Fibroblast of mammary gland (primary cell): ENCODE results near the gene RBBP8NL.

Experiments
- DNase-seq: peaks from one replicate; pipeline ENCODE4 v3.0.0-alpha.2; 2010; ENCODE audit warnings: low read depth
- H3K4me3 ChIP-seq: 2 replicates; pipeline ENCODE4 v1.5.1; 2011; ENCODE audit warnings: low read depth, mild to moderate bottlenecking, low read length, moderate library complexity; ENCODE audit not compliant: control insufficient read depth
- TF ChIP-seq, protein P1 (sequence below): conservative IDR thresholded peaks from 2 replicates; pipeline ENCODE4 v1.5.1; 2011; ENCODE audit warnings: low read depth, low read length, inconsistent platforms; ENCODE audit not compliant: control insufficient read depth, insufficient read depth

The RBBP8NL gene

DNA sequence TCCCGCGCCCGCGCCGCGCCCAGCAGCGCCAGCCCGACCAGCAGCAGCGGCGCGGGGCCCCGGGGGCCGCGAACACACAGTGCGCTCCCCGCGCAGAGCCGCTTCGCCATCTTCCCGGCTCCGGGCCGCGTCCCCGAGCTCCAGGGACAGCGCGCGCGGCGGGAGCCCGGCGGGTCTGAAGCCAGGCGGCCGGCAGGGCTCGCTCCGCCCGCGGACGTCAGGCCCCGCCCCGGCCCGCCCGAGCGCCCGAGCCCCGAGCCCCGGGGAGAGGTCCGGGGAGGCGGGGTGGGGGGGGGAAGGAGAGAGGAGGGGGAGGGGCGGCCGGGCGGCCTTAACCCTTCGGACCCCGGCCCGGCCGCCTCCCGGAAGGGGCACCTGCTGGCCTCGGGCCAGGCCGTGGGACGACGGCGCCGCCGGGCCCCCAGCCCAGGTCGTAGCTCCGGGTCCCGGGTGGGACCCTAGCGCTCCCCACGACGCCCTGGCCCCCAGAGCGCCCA lies 60.2 kb downstream of the RBBP8NL start, which contains the start of gene LAMA5:
Gene LAMA5 (minus strand): TSS at position 177 of the 497 bp plus-strand sequence. CDS start 67 bp downstream, at position 110.
- no peak for DNase-seq
- TF ChIP-seq, protein P1, sequence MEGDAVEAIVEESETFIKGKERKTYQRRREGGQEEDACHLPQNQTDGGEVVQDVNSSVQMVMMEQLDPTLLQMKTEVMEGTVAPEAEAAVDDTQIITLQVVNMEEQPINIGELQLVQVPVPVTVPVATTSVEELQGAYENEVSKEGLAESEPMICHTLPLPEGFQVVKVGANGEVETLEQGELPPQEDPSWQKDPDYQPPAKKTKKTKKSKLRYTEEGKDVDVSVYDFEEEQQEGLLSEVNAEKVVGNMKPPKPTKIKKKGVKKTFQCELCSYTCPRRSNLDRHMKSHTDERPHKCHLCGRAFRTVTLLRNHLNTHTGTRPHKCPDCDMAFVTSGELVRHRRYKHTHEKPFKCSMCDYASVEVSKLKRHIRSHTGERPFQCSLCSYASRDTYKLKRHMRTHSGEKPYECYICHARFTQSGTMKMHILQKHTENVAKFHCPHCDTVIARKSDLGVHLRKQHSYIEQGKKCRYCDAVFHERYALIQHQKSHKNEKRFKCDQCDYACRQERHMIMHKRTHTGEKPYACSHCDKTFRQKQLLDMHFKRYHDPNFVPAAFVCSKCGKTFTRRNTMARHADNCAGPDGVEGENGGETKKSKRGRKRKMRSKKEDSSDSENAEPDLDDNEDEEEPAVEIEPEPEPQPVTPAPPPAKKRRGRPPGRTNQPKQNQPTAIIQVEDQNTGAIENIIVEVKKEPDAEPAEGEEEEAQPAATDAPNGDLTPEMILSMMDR, result no peak
- peak within 1 kb of the TSS; percentile 37 for H3K4me3 ChIP-seq

DNA sequence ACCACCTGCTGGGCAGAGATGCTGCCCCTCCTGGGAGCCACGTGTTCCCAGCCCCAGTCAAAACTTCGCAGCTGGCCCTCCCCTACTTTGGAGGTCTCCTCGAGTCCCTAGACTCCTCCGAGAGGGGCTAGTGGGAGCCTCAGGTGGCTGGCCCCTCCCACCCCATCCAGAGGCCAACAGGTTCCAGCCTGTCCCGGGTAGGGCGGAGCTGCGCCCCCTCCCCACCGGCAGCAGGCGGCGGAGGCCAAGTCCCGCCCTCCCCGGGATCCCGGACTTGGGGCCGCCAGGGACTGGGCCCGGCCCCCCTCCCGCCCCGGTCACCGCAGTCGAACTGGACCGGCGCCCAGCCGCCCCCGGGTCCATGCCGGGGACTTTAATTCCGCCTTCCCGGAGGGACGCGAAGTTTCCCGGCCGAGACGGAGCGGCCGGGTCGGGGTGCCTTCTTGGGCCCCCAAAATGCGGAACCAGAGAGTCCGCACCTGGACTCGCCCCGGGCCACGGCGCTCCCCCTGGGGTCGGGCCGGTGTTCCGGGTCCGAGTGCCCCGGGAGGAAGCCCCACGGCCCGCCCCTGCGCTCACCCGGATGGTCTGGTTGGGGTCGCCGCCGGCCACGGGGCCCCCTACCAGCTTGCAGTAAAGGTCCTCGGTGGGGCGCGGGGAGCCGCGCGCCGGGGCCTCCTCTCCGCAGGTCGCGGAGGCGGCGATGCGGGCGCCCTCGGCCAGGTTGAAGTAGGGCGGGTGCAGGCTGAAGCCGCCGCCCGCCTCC lies 60.8 kb downstream of the RBBP8NL start:
- H3K4me3 ChIP-seq, result peak overlapping the region; percentile 37
- TF ChIP-seq, protein P1, result no peak
- no peak for DNase-seq

DNA sequence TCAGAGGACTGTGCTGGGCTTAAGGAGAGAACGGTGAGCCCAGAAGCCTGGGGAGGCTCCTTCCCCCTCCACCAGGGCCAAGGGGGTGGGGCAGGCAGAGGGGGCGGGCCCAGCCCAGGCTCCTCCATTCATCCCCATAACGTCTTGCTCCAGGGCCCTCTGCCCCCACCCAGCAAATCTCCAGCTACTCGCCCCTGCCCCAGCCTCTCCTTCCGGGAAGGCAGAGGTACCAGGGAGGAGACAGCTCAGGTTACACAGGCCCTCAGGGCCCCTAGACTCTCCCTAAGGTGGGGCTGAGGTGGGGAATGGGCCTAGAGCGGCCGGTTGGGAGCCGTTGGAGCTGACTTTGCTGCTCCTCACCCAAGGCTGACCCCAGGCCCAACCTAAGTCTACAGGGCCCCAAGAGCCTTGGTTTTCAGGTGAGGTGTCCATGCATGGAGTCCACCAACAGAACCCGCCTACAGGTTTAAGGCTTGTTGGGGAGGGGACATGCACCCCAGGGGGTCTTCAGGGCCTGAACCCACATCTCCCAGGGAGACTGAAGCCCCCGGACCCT lies 61.4 kb downstream of the RBBP8NL start:
- peak overlapping the region; percentile 30 for H3K4me3 ChIP-seq
- TF ChIP-seq, protein P1, result no peak
- no peak for DNase-seq

DNA sequence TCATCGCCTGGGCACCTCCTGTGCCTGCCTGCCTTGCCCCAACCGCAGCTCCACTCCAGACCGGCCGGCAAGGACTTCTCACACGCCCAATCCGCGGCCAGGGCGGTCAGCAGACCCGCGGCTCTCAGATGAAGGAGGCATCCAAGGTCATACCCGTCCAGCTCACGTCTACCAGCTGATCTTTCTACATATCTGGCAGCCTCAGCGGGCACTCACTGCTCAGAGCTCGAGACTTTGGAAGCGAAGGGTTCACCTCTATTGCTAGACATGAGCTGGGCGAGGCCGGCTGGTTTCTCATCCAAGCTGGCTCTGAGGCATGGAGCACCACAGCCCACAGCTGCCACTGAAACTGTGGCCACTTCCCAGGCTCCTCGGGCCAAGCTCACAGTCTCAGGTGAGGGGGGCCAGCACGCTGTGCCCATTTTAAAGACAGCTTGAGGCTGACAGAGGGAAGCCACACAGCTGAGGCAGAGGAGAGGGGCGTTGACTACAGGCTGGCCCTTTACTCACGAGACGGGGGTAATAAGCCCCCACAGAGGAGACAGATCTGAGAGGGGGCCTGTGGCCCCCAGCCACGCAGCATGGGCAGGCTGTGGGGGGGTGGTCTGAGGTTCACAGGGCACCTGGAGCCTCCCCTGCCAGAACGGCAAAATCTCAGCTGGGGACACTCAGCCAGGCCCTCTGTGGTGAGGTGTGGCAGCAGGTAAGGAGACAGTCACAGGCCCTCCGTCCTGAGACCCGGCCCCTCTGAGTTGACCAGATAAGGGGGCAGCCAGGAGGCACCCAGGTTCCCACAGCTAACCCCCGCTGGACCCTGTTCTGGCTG lies 62.2 kb downstream of the RBBP8NL start:
- H3K4me3 ChIP-seq, result no peak overlapping the region
- TF ChIP-seq, protein P1, result no peak
- no peak for DNase-seq

DNA sequence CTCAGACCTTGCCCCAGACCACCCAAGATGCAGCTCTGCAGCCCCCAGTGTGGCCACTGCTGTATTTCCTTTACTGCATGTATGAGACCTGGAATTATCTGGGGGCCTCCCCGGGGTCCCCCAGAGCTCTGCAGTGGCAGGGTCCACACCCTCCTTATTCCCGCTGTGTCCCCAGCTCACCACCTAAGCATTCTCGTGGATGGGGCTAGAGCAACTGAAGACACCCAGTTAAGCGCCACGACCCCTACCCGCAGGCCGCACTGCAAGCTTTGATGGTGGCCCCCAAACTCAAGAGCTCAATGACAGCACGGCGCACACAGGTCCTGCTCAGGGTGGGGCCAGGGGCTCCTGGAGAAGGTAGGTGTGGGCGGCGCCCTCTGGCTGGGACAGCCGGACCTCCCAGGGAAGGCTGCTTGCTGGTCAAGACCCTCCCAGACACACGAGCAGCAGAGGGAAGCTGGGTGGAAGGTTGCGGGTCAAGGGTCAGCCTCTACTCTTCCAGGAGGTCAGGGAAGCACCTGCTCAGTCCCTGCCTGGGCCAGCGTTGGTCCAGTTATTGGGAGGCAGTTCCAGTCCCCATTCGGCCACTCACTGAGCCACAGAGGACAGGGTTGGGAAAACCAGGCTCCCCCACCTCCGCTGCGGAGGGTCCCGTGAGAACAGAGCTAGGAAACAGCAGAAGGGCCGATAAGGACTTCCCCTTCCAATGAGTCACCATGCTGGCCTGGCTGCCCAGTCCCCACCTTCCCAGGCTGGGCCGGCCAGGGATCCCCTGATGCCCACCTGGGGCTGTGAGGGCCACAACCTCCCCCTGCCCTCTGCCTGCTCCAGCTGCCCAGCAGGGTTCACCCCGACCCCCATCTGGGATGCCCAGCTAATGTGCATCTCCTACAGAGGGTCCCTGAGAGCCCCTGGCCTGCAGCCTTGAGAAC lies 63.2 kb downstream of the RBBP8NL start:
- TF ChIP-seq, protein P1, result no peak
- no peak overlapping the region for H3K4me3 ChIP-seq
- no peak for DNase-seq
